Type B pancreatic cell (in vitro differentiated cells): ENCODE data around the gene BAZ1B. TPM values are rescaled to one million over a fixed set of nuclear protein-coding genes. Genes with fewer than 3 reads are reported as not detected.
A peak's percentile ranks its signal among the peaks of the same experiment; 100 is the strongest.

Experiments used
- DNase-seq: peaks from one replicate; pipeline ENCODE4 v3.0.0; 2021; ENCODE audit warnings: mixed read lengths; ENCODE audit not compliant: unreplicated experiment; ENCODE audit errors: extremely low spot score
- H3K27ac Mint-ChIP-seq: 2 replicates; pipeline ENCODE4 v1.8.0; 2021; ENCODE audit warnings: mild to moderate bottlenecking, mixed read lengths
- H3K27me3 Mint-ChIP-seq: 2 replicates; pipeline ENCODE4 v1.8.0; 2021; ENCODE audit warnings: mixed read lengths
- H3K36me3 Mint-ChIP-seq: 2 replicates; pipeline ENCODE4 v1.8.0; 2021; ENCODE audit warnings: mixed read lengths
- H3K4me1 Mint-ChIP-seq: one replicate; pipeline ENCODE4 v1.8.0; 2021; ENCODE audit warnings: mixed read lengths; ENCODE audit not compliant: unreplicated experiment
- H3K4me3 Mint-ChIP-seq: 2 replicates; pipeline ENCODE4 v1.8.0; 2021; ENCODE audit warnings: mild to moderate bottlenecking, mixed read lengths
- H3K9me3 Mint-ChIP-seq: 2 replicates; pipeline ENCODE4 v1.8.0; 2021; ENCODE audit warnings: mixed read lengths
- CTCF ChIP-seq: fragments of 200-600 bp; sonication (generic); conservative IDR thresholded peaks from 2 replicates; pipeline ENCODE4 v1.5.0; 2021; ENCODE audit warnings: antibody characterized with exemption, mild to moderate bottlenecking
- total RNA-seq: library from RNA; stranded (reverse); gene quantifications from 2 replicates; pipeline ENCODE4 v1.2.1, GENCODE V29; 2021; ENCODE audit warnings: low replicate concordance

BAZ1B gene
- total RNA-seq, 1 donor from 2014 or later, result 86.8 TPM

GRCh38 chr7:73451780-73452398 lies 70.2 kb downstream of the BAZ1B start:
- Mint-ChIP-seq H3K36me3 (peaks cover 31% of the 10 kb centered on the region), H3K4me3 (no peak overlapping the region), H3K9me3 (no peaks in the 10 kb centered on the region), H3K27me3 (no peaks in the 10 kb centered on the region), H3K4me1 (no peaks in the 10 kb centered on the region), H3K27ac (no peak overlapping the region)
- no peak for DNase-seq
- TF ChIP-seq CTCF, result peak; percentile 100

GRCh38 chr7:73449422-73449821 lies 72.7 kb downstream of the BAZ1B start:
- Mint-ChIP-seq H3K9me3 (no peaks in the 10 kb centered on the region), H3K4me3 (no peak overlapping the region), H3K4me1 (no peaks in the 10 kb centered on the region), H3K27me3 (no peaks in the 10 kb centered on the region), H3K27ac (no peak overlapping the region), H3K36me3 (peaks cover 27% of the 10 kb centered on the region)
- TF ChIP-seq CTCF, result no peak
- DNase-seq, result no peak

- no peak overlapping the region for H3K27ac Mint-ChIP-seq
- no peaks in the 10 kb centered on the region for H3K27me3 Mint-ChIP-seq
- H3K9me3 Mint-ChIP-seq, result no peaks in the 10 kb centered on the region
- no peak for DNase-seq
- no peak overlapping the region for H3K4me3 Mint-ChIP-seq
- peaks cover 27% of the 10 kb centered on the region for H3K36me3 Mint-ChIP-seq
- TF ChIP-seq CTCF, result no peak
- H3K4me1 Mint-ChIP-seq, result no peaks in the 10 kb centered on the region
Measured at GRCh38 chr7:73448609-73449008, 73.5 kb downstream of the BAZ1B start.

- no peak overlapping the region for H3K27ac Mint-ChIP-seq
- no peak for DNase-seq
- no peak for TF ChIP-seq CTCF
- H3K9me3 Mint-ChIP-seq, result no peaks in the 10 kb centered on the region
- peaks cover 29% of the 10 kb centered on the region for H3K36me3 Mint-ChIP-seq
- H3K4me1 Mint-ChIP-seq, result no peaks in the 10 kb centered on the region
- H3K4me3 Mint-ChIP-seq, result no peak overlapping the region
- no peaks in the 10 kb centered on the region for H3K27me3 Mint-ChIP-seq
Measured at GRCh38 chr7:73447121-73447733, 74.9 kb downstream of the BAZ1B start.

- no peak for TF ChIP-seq CTCF
- Mint-ChIP-seq H3K9me3 (no peaks in the 10 kb centered on the region), H3K27ac (no peak overlapping the region), H3K4me3 (no peak overlapping the region), H3K4me1 (no peaks in the 10 kb centered on the region), H3K36me3 (peaks cover 30% of the 10 kb centered on the region), H3K27me3 (no peaks in the 10 kb centered on the region)
- no peak for DNase-seq
Measured at GRCh38 chr7:73446682-73447081, 75.4 kb downstream of the BAZ1B start.
